RWPE1 (cell line): ENCODE data around the gene CHMP3.
"Not testable (repeated sequence)": the region's sequence is repeated elsewhere in the genome, so short reads cannot be mapped to it uniquely, and the experiment has no call there.

Source experiments
- CTCF ChIA-PET: fragments of 350-600 bp; sonication (Branson Sonifier 250); formaldehyde crosslinking; extraction: SDS; loops from one replicate; lab custom pipeline; 2021; lab: Yijun Ruan, JAX
- POLR2A ChIA-PET: fragments of 400-600 bp; formaldehyde crosslinking; extraction: SDS; loops from one replicate; lab custom pipeline; 2020; ENCODE audit warnings: antibody characterized with exemption; ENCODE audit not compliant: low non-redundant PET; lab: Yijun Ruan, JAX
- DNase-seq: peaks from one replicate; pipeline ENCODE4 v3.0.0; 2012; ENCODE audit warnings: low spot score
- H3K27ac ChIP-seq: fragments of 450-650 bp; 2 replicates; pipeline ENCODE4 v1.5.1; 2017
- CTCF ChIP-seq: fragments of 450-650 bp; conservative IDR thresholded peaks from 2 replicates; pipeline ENCODE4 v1.5.1; 2017; ENCODE audit warnings: low read depth, mild to moderate bottlenecking

Gene CHMP3

GRCh38 chr2:86593266-86593665 lies 30.0 kb upstream of the CHMP3 start:
- POLR2A ChIA-PET: no interaction called here
- CTCF ChIA-PET: no interaction called here
- no peak for TF ChIP-seq CTCF
- DNase-seq: no peak
- H3K27ac ChIP-seq: no peak overlapping the region

- no peak for DNase-seq
- ChIA-PET POLR2A (no interaction called here), CTCF (no interaction called here)
- no peak overlapping the region for H3K27ac ChIP-seq
- TF ChIP-seq CTCF: no peak
These were observed 29.4 kb upstream of the CHMP3 start for GRCh38 chr2:86592547-86593230.

- POLR2A ChIA-PET, CTCF ChIA-PET, H3K27ac ChIP-seq, DNase-seq: not testable (repeated sequence)
These were observed 26.5 kb upstream of the CHMP3 start for GRCh38 chr2:86589701-86590100.

- no peak overlapping the region for H3K27ac ChIP-seq
- POLR2A ChIA-PET: no interaction called here
- TF ChIP-seq CTCF: no peak
- CTCF ChIA-PET: no interaction called here
- no peak for DNase-seq
These were observed 21.1 kb upstream of the CHMP3 start for GRCh38 chr2:86584151-86584913.

- POLR2A ChIA-PET: no interaction called here
- DNase-seq: no peak
- TF ChIP-seq CTCF: no peak
- no peak overlapping the region for H3K27ac ChIP-seq
- CTCF ChIA-PET: no interaction called here
These were observed 17.3 kb upstream of the CHMP3 start for GRCh38 chr2:86580560-86580959.

- ChIA-PET CTCF (interaction anchor here (0.6 kb wide), 1 partner anchor 21 kb away, joined by 3 read pairs; no protein-coding TSS in a partner anchor), POLR2A (no interaction called here)
- no peak for TF ChIP-seq CTCF
- DNase-seq: no peak
- no peak overlapping the region for H3K27ac ChIP-seq
These were observed 14.7 kb upstream of the CHMP3 start for GRCh38 chr2:86577817-86578456.

GRCh38 chr2:86570059-86570458 lies 6.8 kb upstream of the CHMP3 start:
- no peak for DNase-seq
- no peak for TF ChIP-seq CTCF
- CTCF ChIA-PET: no interaction called here
- no peak overlapping the region for H3K27ac ChIP-seq
- POLR2A ChIA-PET: no interaction called here
